HG03045 (cell line): ENCODE results near the gene PRELID3B.
A peak's percentile ranks its signal among the peaks of the same experiment; 100 is the strongest.

ENCODE experiments used
- ATAC-seq: cut with Tn5 transposase; IDR thresholded peaks from one replicate; pipeline ENCODE4 v1.9.1; 2021; ENCODE audit warnings: mild to moderate bottlenecking, moderate library complexity; ENCODE audit not compliant: unreplicated experiment

PRELID3B gene

DNA sequence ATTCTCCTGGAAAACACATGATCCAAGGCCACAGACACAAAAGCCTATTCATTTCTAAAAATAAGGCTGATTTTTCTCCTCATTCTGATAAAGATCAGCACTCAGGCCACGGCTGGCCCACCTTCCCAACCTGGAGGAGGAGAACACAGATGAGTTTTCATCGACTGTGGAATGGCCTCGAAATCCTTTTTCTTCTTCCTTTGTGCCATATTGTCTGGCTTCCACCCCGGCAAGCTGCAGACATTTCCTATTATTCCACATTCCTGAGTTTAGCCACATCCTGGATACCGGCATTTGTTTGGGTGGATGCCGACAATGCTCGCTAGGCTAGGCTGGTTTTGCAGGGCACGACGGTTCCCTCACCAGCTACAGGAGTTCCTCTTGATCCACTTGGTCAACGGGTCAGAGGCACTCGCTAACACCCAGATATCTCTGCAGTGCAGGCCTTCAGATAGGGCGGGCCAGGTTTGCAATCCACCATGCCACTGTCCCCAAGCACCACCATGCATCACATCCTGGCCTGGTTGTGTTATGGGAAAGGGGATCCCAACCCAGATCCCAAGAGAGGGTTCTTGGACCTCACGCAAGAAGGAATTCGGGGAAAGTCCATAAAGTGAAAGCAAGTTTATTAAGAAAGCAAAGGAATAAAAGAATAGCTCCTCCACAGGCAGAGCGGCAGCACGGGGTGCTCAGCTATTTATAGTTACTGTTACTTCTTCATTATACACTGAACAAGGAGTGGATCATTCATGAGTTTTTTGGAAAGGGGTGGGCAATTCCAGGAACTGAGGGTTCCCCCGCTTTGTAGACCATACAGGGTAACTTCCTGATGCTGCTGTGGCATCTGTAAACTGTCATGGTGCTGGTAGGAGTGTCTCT, 31.4 kb downstream of the PRELID3B start:
- no peak for ATAC-seq

DNA sequence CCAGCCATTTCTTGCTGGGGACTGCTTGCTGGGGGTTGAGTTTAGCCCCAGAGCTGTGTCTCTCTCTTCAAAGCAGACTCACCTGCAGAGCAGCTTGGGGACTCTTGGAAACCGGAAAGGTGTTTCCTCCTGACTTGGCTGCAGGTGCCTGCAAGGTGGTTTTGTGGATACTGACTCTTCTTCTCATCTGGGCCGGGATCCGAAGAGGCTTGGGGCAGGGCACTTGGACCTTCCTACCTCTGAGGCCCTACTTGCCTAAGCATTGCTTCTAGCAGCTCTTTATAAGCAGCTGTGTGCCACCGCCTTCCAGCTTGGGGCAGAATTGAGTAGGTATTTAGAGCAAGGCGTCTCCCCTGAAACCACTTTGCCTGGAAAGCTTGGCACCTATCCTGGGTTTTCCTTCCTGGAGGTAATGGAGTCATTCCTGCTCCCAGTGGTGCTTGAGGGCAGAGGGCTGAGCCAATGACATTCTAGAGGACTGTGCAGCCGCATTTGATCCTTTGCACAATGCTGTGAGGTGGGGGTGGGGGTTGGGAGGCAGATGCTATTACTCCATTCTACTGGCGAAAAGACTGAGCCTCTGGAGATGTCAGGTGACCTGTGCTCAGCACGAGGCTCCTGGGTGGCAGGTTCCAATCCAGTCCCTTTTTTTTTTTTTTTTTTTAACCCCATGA, 32.1 kb downstream of the PRELID3B start:
- ATAC-seq = no peak

DNA sequence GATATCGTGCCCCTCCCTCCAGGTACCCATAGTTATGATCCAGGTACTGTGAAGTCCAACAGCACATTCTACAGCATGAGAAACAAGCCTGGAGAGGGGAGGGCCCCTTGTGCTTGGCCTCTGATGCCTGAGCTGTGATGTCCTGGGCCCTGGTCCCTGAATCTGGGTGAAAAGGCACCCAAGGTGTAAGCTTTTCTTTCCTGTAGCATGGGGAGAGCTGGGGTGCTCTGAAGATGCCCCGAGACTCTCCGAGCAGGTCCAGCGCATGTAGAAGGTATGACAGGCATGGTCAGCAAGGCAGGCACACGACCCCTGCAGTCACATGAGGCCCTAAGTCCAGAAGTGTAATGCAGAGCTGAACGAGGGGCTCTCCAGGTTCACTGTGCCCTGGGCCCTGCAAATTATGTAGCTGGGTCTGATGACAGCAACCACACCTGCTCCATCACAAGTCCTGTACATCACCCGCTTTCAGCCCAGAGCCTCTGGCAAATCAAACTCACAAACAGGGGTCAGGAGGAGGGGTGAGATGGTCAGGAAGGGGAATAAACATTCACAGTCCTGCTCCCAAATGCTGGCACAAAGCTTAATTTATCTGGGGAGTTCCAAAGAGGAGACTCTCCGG, 33.8 kb downstream of the PRELID3B start:
- no peak for ATAC-seq

DNA sequence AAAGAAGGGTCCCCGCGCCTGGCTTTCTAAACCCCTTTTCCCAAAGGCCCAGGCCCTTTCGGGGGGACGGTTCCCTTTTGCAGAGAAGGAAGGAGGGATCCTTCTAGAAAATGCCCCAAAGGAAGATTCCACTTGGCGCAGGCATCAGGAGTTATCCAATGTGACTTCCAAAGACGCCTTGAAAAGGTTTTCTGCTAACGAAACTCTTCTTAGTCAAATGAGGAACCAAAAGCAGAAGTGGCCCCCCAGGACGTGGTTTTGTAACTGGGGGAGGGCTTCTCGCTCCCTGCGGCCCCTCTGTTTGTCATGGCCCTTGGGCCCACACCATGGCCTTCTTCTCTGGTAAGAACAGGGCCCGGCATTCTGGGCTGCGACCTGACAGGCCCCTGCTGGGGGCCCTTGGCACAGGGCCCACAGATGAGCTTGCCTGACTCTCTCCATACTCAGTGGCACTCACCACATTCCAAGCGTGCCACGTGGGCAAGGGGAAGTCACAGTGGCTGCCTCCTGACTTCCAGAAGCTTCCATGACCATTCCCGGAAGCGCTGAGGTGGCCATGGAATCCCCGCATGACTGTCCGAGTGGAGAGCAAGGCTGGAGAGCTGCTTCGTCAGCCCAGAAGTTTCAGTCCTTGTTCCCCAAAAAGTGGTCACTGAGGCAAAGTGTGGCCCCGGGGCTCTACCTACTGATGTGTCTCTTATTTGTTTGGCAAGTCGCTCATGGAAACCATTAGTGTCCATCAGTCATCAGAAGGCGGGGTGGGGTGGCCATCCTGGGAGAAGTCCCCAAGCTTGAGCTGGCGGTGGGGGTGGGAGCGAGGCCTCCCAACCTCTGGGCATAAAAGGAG, 34.7 kb downstream of the PRELID3B start:
- peak; percentile 38 for ATAC-seq

DNA sequence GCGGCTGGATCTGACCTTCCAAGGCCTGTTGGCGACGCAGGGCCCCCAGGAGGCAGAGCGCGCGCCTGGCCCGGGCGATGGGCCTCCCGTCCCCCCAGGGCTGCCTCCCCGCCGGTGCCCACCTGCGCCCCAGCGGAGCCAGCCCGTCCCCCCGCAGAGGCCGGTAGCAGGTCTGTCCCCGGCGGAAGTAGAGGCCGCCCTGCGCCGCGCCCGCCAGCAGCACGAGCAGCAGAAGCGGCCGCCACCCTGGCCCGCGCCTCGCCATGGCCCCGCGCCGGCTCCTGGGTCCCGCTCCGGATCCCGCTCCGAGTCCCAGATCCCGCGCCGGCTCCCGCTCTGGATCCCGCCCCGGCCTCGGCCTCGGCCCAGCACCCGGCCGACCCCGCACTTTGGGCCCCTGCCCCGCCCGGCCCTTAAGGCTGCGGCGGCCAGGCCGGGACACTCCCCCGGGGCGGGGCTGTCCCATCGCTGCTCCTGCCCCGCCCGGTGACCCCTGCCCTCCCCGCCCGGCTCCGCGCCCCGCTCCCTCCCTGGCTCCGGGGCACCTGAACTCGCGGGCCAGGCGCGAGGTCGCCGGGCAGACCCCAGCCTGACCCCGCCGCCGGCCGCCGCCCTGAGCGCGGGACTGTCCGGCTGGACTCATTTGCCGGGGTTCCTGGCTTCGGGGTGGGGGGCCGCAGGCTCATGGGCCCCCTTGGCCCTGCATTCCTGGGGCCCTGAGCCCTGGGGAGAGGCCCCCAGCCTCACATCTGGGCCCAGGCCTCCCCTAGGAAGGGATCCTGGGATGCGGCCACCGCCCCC, 35.5 kb downstream of the PRELID3B start, which contains the start of gene CTSZ:
Gene CTSZ, minus strand, starts transcription at position 391 of the 801 bp plus-strand sequence. Its CDS starts 126 bp downstream, at position 265.
- ATAC-seq = peak; percentile 37

DNA sequence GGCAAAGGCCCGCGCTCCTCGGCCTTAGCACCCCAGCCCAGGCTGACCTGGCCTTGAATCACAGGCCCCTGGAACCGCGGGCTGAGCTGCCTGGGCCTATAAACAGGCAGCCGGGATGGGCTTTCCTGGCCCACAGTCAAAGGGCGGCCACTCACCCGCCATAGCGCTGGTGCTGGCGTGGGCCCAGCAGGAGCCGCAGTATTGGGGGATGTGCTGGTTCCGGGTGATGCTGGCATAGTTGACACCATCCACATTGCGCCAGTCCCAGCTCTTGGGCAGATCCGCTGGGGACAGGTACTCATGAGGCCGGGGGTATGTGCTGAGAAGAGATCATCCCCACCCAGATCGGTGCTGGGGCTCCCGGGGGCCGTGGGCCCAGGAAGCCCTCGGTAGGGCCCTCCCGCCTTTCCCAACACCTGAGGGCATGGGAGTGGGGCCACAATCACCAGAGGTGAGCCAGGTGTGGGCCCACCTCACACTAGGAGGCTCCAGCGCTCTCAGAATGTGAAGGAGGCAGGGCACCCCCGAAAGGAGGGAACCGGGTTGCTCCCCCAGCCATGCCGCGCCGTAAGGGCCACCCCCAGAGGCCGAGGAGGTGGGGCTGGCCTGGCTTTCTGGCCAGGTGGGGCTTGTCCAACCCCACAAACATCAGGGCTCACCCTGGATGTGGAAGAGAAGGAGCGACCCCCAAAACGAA, 36.3 kb downstream of the PRELID3B start:
- ATAC-seq = no peak

DNA sequence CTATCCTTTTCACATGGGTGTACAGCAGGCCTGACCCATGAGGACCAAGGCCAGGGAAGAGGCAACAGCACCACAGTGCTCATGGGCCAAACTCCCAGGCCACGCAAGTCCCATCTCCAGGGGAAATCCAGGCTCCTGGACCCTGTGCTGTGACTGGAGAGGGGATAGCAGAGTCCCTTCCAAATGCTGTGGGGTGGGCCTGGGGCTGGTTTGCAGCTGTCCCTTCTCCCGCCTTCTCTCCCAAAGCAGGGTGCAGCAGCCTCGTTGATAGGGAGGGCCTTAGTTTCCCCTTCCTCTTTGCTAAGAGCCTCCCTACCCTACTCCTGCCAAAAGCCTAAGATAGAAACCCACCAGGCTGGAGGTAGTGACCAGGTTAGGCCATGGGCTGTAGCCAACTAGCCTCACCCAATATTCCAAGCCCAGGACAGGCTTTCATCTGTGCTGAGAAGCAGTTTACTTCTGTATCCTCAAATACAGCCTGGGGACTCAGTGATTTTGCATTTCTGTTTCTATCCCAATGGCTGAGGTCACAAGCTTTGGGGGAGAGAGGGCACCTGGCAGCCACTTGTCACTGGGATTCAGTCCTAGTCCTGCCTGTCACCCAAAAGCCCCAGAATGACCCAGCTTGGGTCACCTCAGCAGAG, 36.9 kb downstream of the PRELID3B start:
- no peak for ATAC-seq

DNA sequence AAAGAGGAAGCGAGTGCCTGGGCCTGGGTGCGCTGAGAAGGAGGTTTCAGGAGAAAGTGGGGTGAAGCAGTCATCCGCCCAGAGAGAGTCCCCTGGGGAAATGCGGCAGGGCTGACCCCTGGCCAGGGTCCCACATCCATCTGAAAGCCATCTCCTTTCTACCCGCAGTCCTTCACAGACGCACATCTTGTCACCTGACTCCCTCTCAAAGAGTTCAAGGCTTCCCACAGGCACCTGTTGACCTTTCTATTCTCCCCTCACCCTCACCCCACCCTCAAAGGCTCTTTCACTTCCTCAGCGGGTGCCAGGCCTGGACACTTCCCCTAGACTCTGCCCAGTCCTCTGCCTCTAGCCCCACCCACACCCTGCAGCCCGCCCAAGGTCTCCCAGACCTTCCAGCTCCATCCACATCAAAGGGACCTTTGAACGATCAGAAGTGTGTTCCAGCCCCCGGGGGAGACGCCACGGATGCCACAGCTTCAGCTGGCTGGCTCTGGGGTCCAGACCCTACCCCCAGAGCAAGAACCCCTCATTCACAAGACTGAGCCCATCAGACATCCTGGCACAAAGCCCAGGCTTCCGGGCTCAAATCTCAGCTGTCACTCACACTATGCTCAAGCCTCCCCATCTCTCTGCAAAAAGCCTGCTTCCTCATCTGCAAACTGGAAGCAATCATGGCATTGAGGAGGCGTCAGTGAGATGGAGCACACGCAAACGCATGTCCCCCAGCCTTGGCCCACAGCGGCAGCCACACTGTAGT, 37.6 kb downstream of the PRELID3B start:
- peak; percentile 41 for ATAC-seq

DNA sequence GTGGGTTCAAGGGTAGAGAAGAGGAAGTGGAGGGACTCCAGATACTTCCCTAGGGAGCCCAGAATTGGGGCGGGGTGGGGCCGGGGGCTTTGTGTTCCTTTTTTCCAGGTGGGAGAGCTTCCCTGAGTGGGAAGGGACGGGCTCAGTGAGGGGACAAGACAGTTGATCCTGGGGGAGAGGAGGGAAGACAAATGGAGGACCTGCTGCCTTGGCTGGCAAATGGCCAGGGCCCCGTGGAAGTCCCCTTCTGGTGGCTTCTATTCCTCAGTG, 38.2 kb downstream of the PRELID3B start:
- ATAC-seq = no peak

DNA sequence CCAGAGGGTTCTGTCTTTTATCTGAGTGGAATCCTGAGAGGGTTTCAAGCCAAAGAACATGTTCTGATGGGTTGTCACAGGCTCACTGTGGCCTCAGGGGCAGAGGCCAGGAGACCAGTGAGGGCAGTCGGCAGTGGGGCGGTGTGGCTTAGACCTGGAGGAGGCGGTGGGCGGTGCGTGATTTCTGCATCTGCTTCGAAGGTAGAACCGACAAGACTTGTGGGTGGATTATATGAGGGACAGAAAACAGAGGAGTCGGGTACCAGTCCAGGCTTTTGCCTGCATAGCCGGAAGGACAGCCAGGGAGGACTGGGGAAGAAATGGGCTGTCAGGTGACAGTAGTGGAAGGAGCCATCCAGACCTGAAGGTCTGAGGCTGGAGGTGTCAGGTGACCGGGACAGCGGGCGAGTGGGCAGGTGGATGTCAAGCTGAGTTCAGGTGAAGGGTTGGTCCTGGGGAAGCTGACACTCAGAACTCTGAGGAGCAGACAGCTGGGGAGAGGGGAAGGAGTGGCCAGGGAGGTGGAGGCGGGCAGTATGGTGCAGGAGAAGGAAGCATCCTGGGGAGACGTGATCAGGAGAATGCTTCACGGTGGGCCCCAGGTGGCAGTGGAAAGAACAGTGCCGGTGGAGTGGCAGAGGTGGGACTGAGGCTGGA, 38.6 kb downstream of the PRELID3B start:
- no peak for ATAC-seq

DNA sequence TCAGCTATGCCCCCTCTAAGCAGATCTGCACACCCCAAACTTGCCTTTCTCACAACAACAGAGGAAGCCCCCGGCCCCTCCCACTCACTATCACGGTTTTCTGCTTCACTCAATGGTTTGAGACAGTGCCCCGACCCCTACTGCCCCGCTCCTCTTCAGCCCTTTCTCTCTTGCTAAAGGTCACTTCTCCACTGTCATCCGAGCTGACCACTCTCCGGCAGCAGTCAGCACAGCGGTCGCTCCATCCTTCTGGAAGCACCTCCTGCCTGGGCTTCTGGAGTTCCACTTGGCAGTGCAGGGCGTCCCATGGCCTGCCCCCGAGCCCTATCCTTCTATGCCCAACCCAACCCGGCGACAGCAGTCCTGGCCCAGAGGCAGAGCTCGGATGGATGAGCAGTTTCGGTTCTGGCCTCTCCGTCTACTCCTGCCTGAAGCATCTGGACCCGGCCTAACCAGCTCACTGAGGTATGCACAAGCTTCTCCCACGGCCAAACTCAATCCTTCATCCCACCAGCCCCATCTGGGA, 39.6 kb downstream of the PRELID3B start:
- no peak for ATAC-seq

DNA sequence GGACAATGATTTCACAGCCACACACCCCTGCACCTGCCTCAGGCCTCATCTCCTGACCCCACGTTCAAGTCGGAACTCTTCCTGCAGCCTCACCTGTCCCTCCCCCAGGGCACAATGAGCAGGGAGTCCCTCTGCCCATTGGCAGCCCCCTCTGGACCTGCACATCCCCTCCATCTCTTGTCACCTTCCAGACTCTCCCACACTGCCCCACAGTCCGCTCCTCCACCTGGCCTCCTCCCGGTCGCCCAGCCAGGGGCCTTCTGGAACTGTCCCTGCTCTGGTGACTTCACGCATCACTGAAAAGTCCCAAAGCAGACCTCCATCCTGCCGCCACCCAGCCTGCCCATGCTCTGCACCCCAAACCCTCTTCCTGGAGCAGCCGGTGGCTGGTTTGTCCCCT, 40.2 kb downstream of the PRELID3B start:
- no peak for ATAC-seq

DNA sequence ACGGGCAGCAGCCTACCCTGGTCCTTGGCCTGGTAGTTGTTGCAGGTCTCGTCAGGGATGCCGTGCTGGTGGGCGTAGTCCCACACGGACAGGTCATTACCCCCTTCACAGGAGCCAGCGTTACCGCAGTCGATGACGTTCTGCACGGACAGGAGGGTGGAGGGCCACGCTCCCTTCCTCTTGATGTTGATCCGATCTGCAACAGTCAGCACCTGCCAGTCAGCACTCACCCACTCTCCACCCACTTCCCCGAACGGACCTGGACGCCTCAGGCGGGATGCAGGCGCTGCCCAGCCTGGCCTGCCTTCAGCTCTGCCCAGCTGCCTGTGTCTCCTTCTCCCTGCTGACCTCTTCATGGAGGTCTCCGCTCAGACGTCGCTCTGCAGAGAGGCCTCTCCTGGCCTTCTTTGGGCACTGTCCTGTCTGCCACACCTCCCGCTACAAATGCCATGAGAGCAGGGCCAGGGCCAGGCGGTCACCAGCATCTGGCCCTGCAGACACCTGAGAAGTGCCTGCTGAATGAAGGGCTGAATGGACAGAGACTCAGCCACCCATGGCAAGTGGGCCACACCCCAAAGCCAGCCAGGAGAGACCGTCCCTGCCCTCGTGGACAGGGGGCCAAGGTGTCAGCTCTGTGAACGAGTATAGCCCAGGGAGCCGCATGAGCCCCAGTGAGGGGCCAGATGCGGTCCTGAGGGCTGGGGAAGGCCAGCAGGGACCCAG, 41.0 kb downstream of the PRELID3B start:
- ATAC-seq = no peak

DNA sequence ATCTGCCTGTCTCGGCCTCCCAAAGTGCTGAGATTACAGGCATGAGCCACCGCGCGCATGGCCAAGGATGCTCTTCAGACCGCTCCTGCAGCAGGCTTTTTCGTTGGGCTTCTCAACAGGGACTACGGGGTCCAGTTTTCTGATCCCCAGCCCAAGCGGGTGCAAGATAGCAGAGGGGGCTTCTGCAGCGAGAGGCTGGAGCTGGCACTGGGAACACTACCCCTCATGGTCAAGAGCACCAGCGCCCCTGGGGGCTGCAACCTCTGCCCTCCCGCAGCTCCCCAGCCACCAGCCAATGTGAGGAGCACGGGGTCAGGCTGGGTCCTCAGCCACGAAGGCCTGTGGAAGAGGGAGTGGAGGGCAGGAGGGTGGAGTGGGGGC, 41.5 kb downstream of the PRELID3B start:
- ATAC-seq = no peak

DNA sequence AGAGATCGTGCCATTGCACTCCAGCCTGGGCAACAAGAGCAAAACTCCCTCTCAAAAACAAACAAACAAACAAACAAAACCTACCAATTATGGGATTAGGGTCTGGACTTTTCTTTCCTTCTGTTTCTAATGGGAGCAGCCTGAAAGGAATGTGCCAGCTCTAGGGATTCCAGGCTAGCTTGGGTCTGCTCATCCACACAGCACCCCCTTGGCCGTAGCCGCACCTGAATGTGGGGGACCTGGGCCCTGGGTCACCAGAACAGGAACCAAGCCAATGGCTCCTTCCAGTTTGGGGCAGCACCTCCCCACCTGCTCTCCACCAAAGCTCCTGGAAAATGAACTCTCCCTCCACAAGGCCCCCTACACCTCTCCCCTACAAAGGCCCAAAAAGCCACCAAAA, 42.3 kb downstream of the PRELID3B start:
- no peak for ATAC-seq

DNA sequence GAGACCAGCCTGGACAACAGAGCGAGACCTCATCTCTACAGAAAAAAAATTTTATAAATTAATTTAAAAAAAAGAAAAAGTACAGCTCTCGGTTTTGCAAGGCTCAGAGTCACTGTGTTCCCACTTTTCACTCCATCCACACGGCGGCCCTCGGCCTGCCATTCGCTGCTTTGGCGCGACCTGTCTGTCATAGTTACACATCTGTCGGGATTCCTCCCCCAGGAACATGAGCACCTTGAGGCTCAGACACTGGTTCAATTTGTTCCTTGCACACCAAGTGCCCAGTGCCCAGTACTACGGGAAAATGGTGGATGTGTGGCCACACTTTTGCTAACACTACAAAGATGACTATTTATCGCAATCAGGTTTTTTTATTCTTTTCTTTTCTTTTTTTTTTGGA, 43.9 kb downstream of the PRELID3B start:
- ATAC-seq = no peak

DNA sequence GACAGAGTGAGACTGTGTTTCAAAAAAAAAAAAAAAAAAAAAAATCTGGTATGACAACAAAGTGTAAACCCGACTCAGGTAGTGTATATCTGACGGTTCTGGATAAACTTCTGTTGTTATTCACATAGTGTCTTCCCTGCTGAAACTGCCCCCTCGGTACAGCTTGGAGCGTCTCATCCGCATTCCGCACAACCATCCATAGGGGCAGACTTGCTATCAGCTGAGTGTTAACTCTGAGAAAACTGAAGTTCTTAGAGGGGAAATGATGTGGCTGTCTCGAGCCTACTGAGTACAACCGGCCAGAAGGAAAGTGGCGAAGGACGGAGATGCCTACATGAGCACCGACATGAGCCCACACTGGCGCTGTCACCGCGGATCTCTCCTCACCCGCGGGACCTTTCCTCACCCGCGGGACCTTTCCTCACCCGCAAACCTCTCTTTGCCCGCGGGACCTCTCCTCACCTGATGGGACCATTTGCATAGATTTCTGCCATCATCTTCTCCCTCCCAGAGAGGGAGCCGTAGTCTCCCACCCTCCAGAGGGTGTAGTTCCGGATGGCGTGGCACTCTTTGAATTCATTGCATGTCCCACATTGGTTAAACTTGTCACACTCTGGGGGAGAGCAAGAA, 45.3 kb downstream of the PRELID3B start:
- ATAC-seq = no peak
